CD4-positive, alpha-beta memory T cell (primary cell): ENCODE results near the gene GRIN2C. TPM values are rescaled to one million over a fixed set of nuclear protein-coding genes. Genes with fewer than 3 reads are reported as not detected.

Source experiments
- CTCF ChIA-PET: fragments of 350-600 bp; sonication (Branson Sonifier 250); formaldehyde crosslinking; loops from one replicate; lab custom pipeline; 2021; ENCODE audit warnings: inconsistent platforms; ENCODE audit not compliant: partially characterized antibody; lab: Charles Lee
- POLR2A ChIA-PET: fragments of 350-600 bp; sonication (Branson Sonifier 250); formaldehyde crosslinking; loops from one replicate; lab custom pipeline; 2021; ENCODE audit not compliant: partially characterized antibody; lab: Charles Lee
- DNase-seq, 5 donors: peaks; one replicate each; pipeline versions ENCODE4 v3.0.0 to v3.0.0-alpha.2; 2020 to 2022; ENCODE audit warnings: mixed read lengths in 1 of 5
- H3K27ac ChIP-seq: one replicate; pipeline ENCODE4 v1.7.0; 2013; ENCODE audit warnings: low read depth, low read length
- H3K27me3 ChIP-seq: 2 replicates; pipeline ENCODE4 v1.7.0; 2013; ENCODE audit warnings: mild to moderate bottlenecking, low read length, moderate library complexity; ENCODE audit not compliant: insufficient read depth
- H3K36me3 ChIP-seq: 2 replicates; pipeline ENCODE4 v1.7.0; 2013; ENCODE audit warnings: mild to moderate bottlenecking, low read length, moderate library complexity; ENCODE audit not compliant: insufficient read depth
- H3K4me1 ChIP-seq: 2 replicates; pipeline ENCODE4 v1.7.0; 2013; ENCODE audit warnings: mild to moderate bottlenecking, low read length, moderate library complexity; ENCODE audit not compliant: insufficient read depth
- H3K4me3 ChIP-seq, 2 donors: one replicate each; pipeline ENCODE4 v1.7.0; 2013; ENCODE audit warnings: low read length in 2 of 2, mild to moderate bottlenecking in 1 of 2
- H3K9me3 ChIP-seq, 2 donors: one replicate each; pipeline ENCODE4 v1.7.0; 2013; ENCODE audit warnings: low read length in 2 of 2, control low read depth in 1 of 2; ENCODE audit not compliant: control insufficient read depth in 1 of 2
- H3K27ac Mint-ChIP-seq, 7 donors: one replicate each; pipeline ENCODE4 v1.8.0; 2020 to 2021; ENCODE audit warnings: mixed read lengths in 7 of 7, mild to moderate bottlenecking in 6 of 7, inconsistent platforms in 3 of 7, moderate library complexity in 3 of 7
- H3K27me3 Mint-ChIP-seq, 2 donors: one replicate each; pipeline ENCODE4 v1.8.0; 2020 to 2021; ENCODE audit warnings: mixed read lengths in 2 of 2
- H3K36me3 Mint-ChIP-seq, 2 donors: one replicate each; pipeline ENCODE4 v1.8.0; 2020 to 2021; ENCODE audit warnings: mixed read lengths in 2 of 2, inconsistent platforms in 1 of 2, mild to moderate bottlenecking in 1 of 2
- H3K4me1 Mint-ChIP-seq, 4 donors: one replicate each; pipeline ENCODE4 v1.8.0; 2020 to 2021; ENCODE audit warnings: mixed read lengths in 4 of 4, mild to moderate bottlenecking in 1 of 4
- H3K4me3 Mint-ChIP-seq, 8 donors: one replicate each; pipeline ENCODE4 v1.8.0; 2020 to 2021; ENCODE audit warnings: mixed read lengths in 8 of 8, mild to moderate bottlenecking in 7 of 8, moderate library complexity in 6 of 8, inconsistent platforms in 3 of 8
- H3K9me3 Mint-ChIP-seq, 8 donors: one replicate each; pipeline ENCODE4 v1.8.0; 2020 to 2021; ENCODE audit warnings: mixed read lengths in 8 of 8, mild to moderate bottlenecking in 5 of 8, inconsistent platforms in 3 of 8, moderate library complexity in 1 of 8
- intact Hi-C: fragments of 100-400 bp; cut with micrococcal nuclease; formaldehyde crosslinking; loops from one replicate; pipeline ENCODE4 v1.15.1; 2023
- polyA plus RNA-seq, 2 donors: library from polyadenylated mRNA; unstranded; fragments of 300-500 nt; fragmentation: Illumina TruSeq; gene quantifications; one replicate each; pipeline ENCODE4 v1.2.3, GENCODE V29; 2021
- total RNA-seq, 2 experiments: library from RNA; stranded (reverse); gene quantifications; one replicate each; pipeline ENCODE4 v1.2.3, GENCODE V29; 2021

GRIN2C gene
- total and polyA plus RNA-seq, 4 experiments from 2014 or later, result 0.09 TPM; not detected in 3

- no peak overlapping the region for H3K4me3 Mint-ChIP-seq
- intact Hi-C loops, result no loop called here
- no peak overlapping the region for H3K27ac ChIP-seq
- CTCF ChIA-PET, result interaction anchor here (1.2 kb wide), 1 partner anchor 23 kb away, joined by 3 read pairs; no protein-coding TSS in a partner anchor
- peaks cover 5% of the 10 kb centered on the region in 2 donors for H3K27me3 Mint-ChIP-seq
- DNase-seq, result peak in 1 of 5 donors; percentile 13
- H3K27ac Mint-ChIP-seq, result no peak overlapping the region
- peaks cover 9% of the 10 kb centered on the region for H3K36me3 ChIP-seq
- H3K4me3 ChIP-seq, result no peak overlapping the region
- peaks cover 24 to 29% of the 10 kb centered on the region in 2 donors for H3K36me3 Mint-ChIP-seq
- H3K9me3 ChIP-seq, result no peaks in the 10 kb centered on the region
- H3K9me3 Mint-ChIP-seq, result peaks cover 0 to 1% (median 0%) of the 10 kb centered on the region in 8 donors
- POLR2A ChIA-PET, result no interaction called here
- H3K27me3 ChIP-seq, result no peaks in the 10 kb centered on the region
- H3K4me1 Mint-ChIP-seq, result peaks cover 7 to 25% (median 12%) of the 10 kb centered on the region in 4 donors
- no peaks in the 10 kb centered on the region for H3K4me1 ChIP-seq
Measured at GRCh38 chr17:74839990-74840852, 19.5 kb downstream of the GRIN2C start.

GRCh38 chr17:74838274-74838673 is 21.4 kb downstream of the GRIN2C start:
- no peak overlapping the region for H3K4me3 Mint-ChIP-seq
- CTCF ChIA-PET, result interaction anchor here (1.1 kb wide), 1 partner anchor 47 kb away, joined by 3 read pairs; no protein-coding TSS in a partner anchor
- no peak overlapping the region for H3K4me3 ChIP-seq
- H3K36me3 Mint-ChIP-seq, result peaks cover 32 to 33% of the 10 kb centered on the region in 2 donors
- no peaks in the 10 kb centered on the region for H3K27me3 ChIP-seq
- H3K36me3 ChIP-seq, result peaks cover 9% of the 10 kb centered on the region
- peaks cover 0 to 1% (median 0%) of the 10 kb centered on the region in 8 donors for H3K9me3 Mint-ChIP-seq
- H3K4me1 Mint-ChIP-seq, result peaks cover 7 to 25% (median 12%) of the 10 kb centered on the region in 4 donors
- no peak for DNase-seq
- H3K27ac ChIP-seq, result no peak overlapping the region
- POLR2A ChIA-PET, result no interaction called here
- no peak overlapping the region for H3K27ac Mint-ChIP-seq
- H3K4me1 ChIP-seq, result no peaks in the 10 kb centered on the region
- no peaks in the 10 kb centered on the region for H3K9me3 ChIP-seq
- intact Hi-C loops, result no loop called here
- peaks cover 5% of the 10 kb centered on the region in 2 donors for H3K27me3 Mint-ChIP-seq

DNA sequence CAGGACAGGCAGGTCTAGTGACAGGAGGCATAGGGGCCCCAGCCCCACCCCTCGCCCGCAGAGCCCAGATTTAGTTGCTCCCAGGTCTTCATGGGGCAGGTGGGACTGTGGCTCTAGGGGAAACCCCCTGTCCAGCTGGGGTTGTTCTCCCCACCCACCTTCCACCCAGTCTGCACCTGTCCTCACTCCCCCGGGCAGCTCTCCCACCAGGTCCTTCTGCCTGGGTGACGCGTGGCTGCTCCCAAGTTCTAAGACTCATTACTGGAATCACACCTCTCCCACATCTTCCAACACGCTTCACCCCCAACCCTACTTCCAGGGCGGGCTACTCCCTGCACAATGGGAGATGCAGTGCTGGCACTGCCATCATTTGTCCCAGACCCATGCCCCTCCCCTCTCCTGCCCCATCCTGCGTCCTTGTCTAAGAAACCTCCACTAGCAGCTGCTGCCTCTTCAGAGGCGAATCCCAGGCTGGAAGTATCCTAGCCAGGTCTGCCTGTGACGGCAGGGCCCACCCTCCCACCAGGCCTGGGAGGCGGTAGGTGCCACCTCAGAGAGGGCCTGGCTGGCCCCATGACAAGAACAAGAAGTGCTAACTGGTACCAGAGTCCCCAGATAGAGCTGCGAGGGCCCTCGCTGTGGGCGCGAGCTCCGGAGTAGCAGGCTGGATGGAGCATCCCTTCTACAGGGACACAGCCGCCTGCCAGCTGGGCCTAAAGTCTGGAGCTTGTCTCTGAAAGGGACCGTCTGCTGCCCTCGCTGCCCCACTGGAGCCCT is 22.8 kb downstream of the GRIN2C start:
- ChIA-PET CTCF (no interaction called here), POLR2A (no interaction called here)

GRCh38 chr17:74836191-74836590 is 23.5 kb downstream of the GRIN2C start:
- POLR2A ChIA-PET, result no interaction called here
- intact Hi-C loops, result no loop called here
- peaks cover 4 to 13% (median 8%) of the 10 kb centered on the region in 4 donors for H3K4me1 Mint-ChIP-seq

More for the DNA sequence above, 22.8 kb downstream of the GRIN2C start:
- Mint-ChIP-seq H3K27me3 (peaks cover 3 to 5% of the 10 kb centered on the region in 2 donors), H3K4me3 (no peak overlapping the region), H3K27ac (no peak overlapping the region), H3K36me3 (peaks cover 37 to 42% of the 10 kb centered on the region in 2 donors), H3K4me1 (peaks cover 6 to 20% (median 11%) of the 10 kb centered on the region in 4 donors), H3K9me3 (peaks cover 0 to 1% (median 0%) of the 10 kb centered on the region in 8 donors)
- Histone ChIP-seq H3K36me3 (peaks cover 9% of the 10 kb centered on the region), H3K4me1 (no peaks in the 10 kb centered on the region), H3K4me3 (no peak overlapping the region), H3K9me3 (no peaks in the 10 kb centered on the region), H3K27ac (no peak overlapping the region), H3K27me3 (no peaks in the 10 kb centered on the region)
- intact Hi-C loops, result no loop called here
- DNase-seq, result peak in 1 of 5 donors; percentile 16

GRCh38 chr17:74833501-74834377 is 25.9 kb downstream of the GRIN2C start:
- no peaks in the 10 kb centered on the region for H3K4me1 Mint-ChIP-seq
- H3K9me3 Mint-ChIP-seq, result no peaks in the 10 kb centered on the region
- Histone ChIP-seq H3K27ac (no peak overlapping the region), H3K4me1 (no peaks in the 10 kb centered on the region), H3K27me3 (no peaks in the 10 kb centered on the region), H3K36me3 (peaks cover 12% of the 10 kb centered on the region), H3K9me3 (no peaks in the 10 kb centered on the region), H3K4me3 (no peak overlapping the region)
- no peaks in the 10 kb centered on the region for H3K27me3 Mint-ChIP-seq
- intact Hi-C loops, result no loop called here
- peak in 1 of 5 donors; percentile 16 for DNase-seq
- peaks cover 36 to 52% of the 10 kb centered on the region in 2 donors for H3K36me3 Mint-ChIP-seq
- ChIA-PET CTCF (interaction anchor here (0.9 kb wide), 1 partner anchor 42 kb away, joined by 3 read pairs; no protein-coding TSS in a partner anchor), POLR2A (no interaction called here)
- no peak overlapping the region for H3K27ac Mint-ChIP-seq
- no peak overlapping the region for H3K4me3 Mint-ChIP-seq

More at GRCh38 chr17:74836191-74836590, 23.5 kb downstream of the GRIN2C start:
- Histone ChIP-seq H3K27ac (no peak overlapping the region), H3K4me3 (no peak overlapping the region), H3K9me3 (no peaks in the 10 kb centered on the region), H3K36me3 (peaks cover 9% of the 10 kb centered on the region), H3K27me3 (no peaks in the 10 kb centered on the region), H3K4me1 (no peaks in the 10 kb centered on the region)
- CTCF ChIA-PET, result no interaction called here
- Mint-ChIP-seq H3K27ac (no peak overlapping the region), H3K27me3 (peaks cover 1 to 2% of the 10 kb centered on the region in 2 donors), H3K36me3 (peaks cover 36 to 44% of the 10 kb centered on the region in 2 donors), H3K9me3 (peaks cover 0 to 1% (median 0%) of the 10 kb centered on the region in 8 donors), H3K4me3 (no peak overlapping the region)
- DNase-seq, result no peak

DNA sequence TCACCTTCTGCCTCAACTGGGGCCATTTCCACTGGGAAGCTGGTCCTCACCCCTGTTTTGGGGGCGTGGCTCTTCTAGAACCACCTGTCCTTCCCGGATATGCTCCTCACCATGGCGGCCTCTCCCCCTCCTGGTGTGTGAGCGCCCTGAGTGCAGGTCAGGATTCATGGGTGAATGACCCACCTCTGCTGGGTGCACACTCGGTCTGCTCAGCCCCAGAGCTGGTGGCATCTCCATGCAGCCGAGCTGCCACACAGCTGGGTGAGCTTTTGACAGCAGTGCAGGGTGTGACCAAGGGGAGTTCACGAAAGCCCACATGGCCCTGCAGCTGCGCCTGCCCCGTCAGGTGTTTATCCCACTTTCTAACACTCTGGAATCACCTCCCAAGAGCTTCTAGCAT is 27.3 kb downstream of the GRIN2C start:
- no peak overlapping the region for H3K27ac Mint-ChIP-seq

More for the DNA sequence above, 27.3 kb downstream of the GRIN2C start:
- Mint-ChIP-seq H3K27me3 (no peaks in the 10 kb centered on the region), H3K36me3 (peaks cover 37 to 50% of the 10 kb centered on the region in 2 donors), H3K9me3 (no peaks in the 10 kb centered on the region), H3K4me3 (no peak overlapping the region), H3K4me1 (no peaks in the 10 kb centered on the region)
- ChIA-PET POLR2A (interaction anchor here (1.3 kb wide), 1 partner anchor 41 kb away, joined by 3 read pairs; no protein-coding TSS in a partner anchor), CTCF (no interaction called here)
- H3K9me3 ChIP-seq, result no peaks in the 10 kb centered on the region
- H3K27ac ChIP-seq, result no peak overlapping the region
- no peaks in the 10 kb centered on the region for H3K4me1 ChIP-seq
- peak in 1 of 5 donors; percentile 24 for DNase-seq
- intact Hi-C loops, result no loop called here
- H3K36me3 ChIP-seq, result peaks cover 12% of the 10 kb centered on the region
- no peaks in the 10 kb centered on the region for H3K27me3 ChIP-seq
- no peak overlapping the region for H3K4me3 ChIP-seq
